Osteocyte (in vitro differentiated cells): Measurements from ENCODE around the gene GPR15LG. TPM values are rescaled to one million over a fixed set of nuclear protein-coding genes. Genes with fewer than 3 reads are reported as not detected.

Experiments
- DNase-seq: peaks from one replicate; pipeline ENCODE4 v3.0.0; 2021; ENCODE audit warnings: mixed read lengths; ENCODE audit not compliant: unreplicated experiment; ENCODE audit errors: extremely low spot score
- H3K27ac Mint-ChIP-seq: one replicate; pipeline ENCODE4 v1.8.0; 2021; ENCODE audit warnings: mild to moderate bottlenecking, mixed read lengths; ENCODE audit not compliant: unreplicated experiment
- H3K27me3 Mint-ChIP-seq: one replicate; pipeline ENCODE4 v1.8.0; 2021; ENCODE audit warnings: mixed read lengths; ENCODE audit not compliant: unreplicated experiment
- H3K36me3 Mint-ChIP-seq: one replicate; pipeline ENCODE4 v1.8.0; 2021; ENCODE audit warnings: mixed read lengths; ENCODE audit not compliant: unreplicated experiment
- H3K4me1 Mint-ChIP-seq: one replicate; pipeline ENCODE4 v1.8.0; 2021; ENCODE audit warnings: mixed read lengths; ENCODE audit not compliant: unreplicated experiment
- H3K4me3 Mint-ChIP-seq: one replicate; pipeline ENCODE4 v1.8.0; 2021; ENCODE audit warnings: mild to moderate bottlenecking, moderate library complexity, mixed read lengths; ENCODE audit not compliant: unreplicated experiment
- H3K9me3 Mint-ChIP-seq: one replicate; pipeline ENCODE4 v1.8.0; 2021; ENCODE audit warnings: mixed read lengths; ENCODE audit not compliant: unreplicated experiment
- CTCF ChIP-seq: fragments of 200-600 bp; sonication (generic); IDR thresholded peaks from 2 replicates; pipeline ENCODE4 v1.5.0; 2021; ENCODE audit warnings: antibody characterized with exemption, mild to moderate bottlenecking, moderate library complexity
- total RNA-seq: library from RNA; stranded (reverse); gene quantifications from 2 replicates; pipeline ENCODE4 v1.2.1, GENCODE V29; 2021

GPR15LG gene
- total RNA-seq, 1 donor from 2014 or later: not detected

- no peak for DNase-seq
- TF ChIP-seq CTCF: no peak
- Mint-ChIP-seq H3K27ac (no peak overlapping the region), H3K36me3 (no peaks in the 10 kb centered on the region), H3K4me3 (no peak overlapping the region), H3K4me1 (no peaks in the 10 kb centered on the region), H3K27me3 (peaks cover 12% of the 10 kb centered on the region), H3K9me3 (no peaks in the 10 kb centered on the region)
These were observed 32.4 kb downstream of the GPR15LG start for GRCh38 chr10:84205853-84206525.

- H3K27me3 Mint-ChIP-seq: peaks cover 12% of the 10 kb centered on the region
These were observed 34.4 kb downstream of the GPR15LG start for GRCh38 chr10:84208023-84208422.

GRCh38 chr10:84211566-84211965 lies 38.0 kb downstream of the GPR15LG start:
- no peaks in the 10 kb centered on the region for H3K36me3 Mint-ChIP-seq
- no peak for DNase-seq
- no peak overlapping the region for H3K4me3 Mint-ChIP-seq
- no peak overlapping the region for H3K27ac Mint-ChIP-seq
- no peaks in the 10 kb centered on the region for H3K9me3 Mint-ChIP-seq
- H3K4me1 Mint-ChIP-seq: no peaks in the 10 kb centered on the region
- no peak for TF ChIP-seq CTCF
- peaks cover 10% of the 10 kb centered on the region for H3K27me3 Mint-ChIP-seq

More at GRCh38 chr10:84208023-84208422, 34.4 kb downstream of the GPR15LG start:
- no peak for TF ChIP-seq CTCF
- no peak for DNase-seq
- H3K4me1 Mint-ChIP-seq: no peaks in the 10 kb centered on the region
- H3K4me3 Mint-ChIP-seq: no peak overlapping the region
- H3K36me3 Mint-ChIP-seq: no peaks in the 10 kb centered on the region
- no peaks in the 10 kb centered on the region for H3K9me3 Mint-ChIP-seq
- H3K27ac Mint-ChIP-seq: no peak overlapping the region

GRCh38 chr10:84212014-84212413 lies 38.4 kb downstream of the GPR15LG start:
- Mint-ChIP-seq H3K4me1 (no peaks in the 10 kb centered on the region), H3K9me3 (no peaks in the 10 kb centered on the region), H3K36me3 (no peaks in the 10 kb centered on the region), H3K4me3 (no peak overlapping the region), H3K27me3 (peaks cover 5% of the 10 kb centered on the region), H3K27ac (no peak overlapping the region)
- TF ChIP-seq CTCF: no peak
- no peak for DNase-seq

GRCh38 chr10:84213076-84213475 lies 39.5 kb downstream of the GPR15LG start:
- no peak for DNase-seq
- Mint-ChIP-seq H3K4me1 (no peaks in the 10 kb centered on the region), H3K27me3 (peaks cover 2% of the 10 kb centered on the region), H3K9me3 (no peaks in the 10 kb centered on the region), H3K27ac (no peak overlapping the region), H3K4me3 (no peak overlapping the region), H3K36me3 (no peaks in the 10 kb centered on the region)
- no peak for TF ChIP-seq CTCF
